ENCODE data around the gene PRMT3.
"Not testable (repeated sequence)": the region's sequence is repeated elsewhere in the genome, so short reads cannot be mapped to it uniquely, and the experiment has no call there.

Gene PRMT3

GRCh38 chr11:20374741-20375300, 12.7 kb upstream of the PRMT3 start:
- DNase-seq: no peak

- no peak for DNase-seq
Observed at GRCh38 chr11:20376162-20376730, 11.3 kb upstream of the PRMT3 start.

- DNase-seq: not testable (repeated sequence)
Observed at GRCh38 chr11:20385996-20386395, 1.5 kb upstream of the PRMT3 start.

GRCh38 chr11:20388096-20389055, 860 bp downstream of the PRMT3 start:
- peak; percentile 65 for DNase-seq

GRCh38 chr11:20397281-20397680, 9.8 kb downstream of the PRMT3 start:
- peak; percentile 72 for DNase-seq

GRCh38 chr11:20399498-20399897, 12.0 kb downstream of the PRMT3 start:
- no peak for DNase-seq

- no peak for DNase-seq
Observed at GRCh38 chr11:20403059-20403458, 15.5 kb downstream of the PRMT3 start.

- no peak for DNase-seq
Observed at GRCh38 chr11:20406484-20406883, 19.0 kb downstream of the PRMT3 start.

- DNase-seq: no peak
Observed at GRCh38 chr11:20407344-20407743, 19.8 kb downstream of the PRMT3 start.

- DNase-seq: no peak
Observed at GRCh38 chr11:20415432-20415831, 27.9 kb downstream of the PRMT3 start.

- DNase-seq: no peak
Observed at GRCh38 chr11:20417771-20418170, 30.3 kb downstream of the PRMT3 start.

GRCh38 chr11:20421946-20422345, 34.4 kb downstream of the PRMT3 start:
- no peak for DNase-seq

GRCh38 chr11:20429216-20429615, 41.7 kb downstream of the PRMT3 start:
- DNase-seq: no peak

- DNase-seq: no peak
Observed at GRCh38 chr11:20438637-20439036, 51.1 kb downstream of the PRMT3 start.

- DNase-seq: peak; percentile 52
Observed at GRCh38 chr11:20443596-20443995, 56.1 kb downstream of the PRMT3 start.

GRCh38 chr11:20444535-20444934, 57.0 kb downstream of the PRMT3 start:
- DNase-seq: peak; percentile 78

GRCh38 chr11:20448834-20449233, 61.3 kb downstream of the PRMT3 start:
- DNase-seq: no peak

- DNase-seq: no peak
Observed at GRCh38 chr11:20450829-20451228, 63.3 kb downstream of the PRMT3 start.

GRCh38 chr11:20451568-20451967, 64.1 kb downstream of the PRMT3 start:
- DNase-seq: no peak

GRCh38 chr11:20452585-20452984, 65.1 kb downstream of the PRMT3 start:
- peak; percentile 68 for DNase-seq

GRCh38 chr11:20453657-20454316, 66.3 kb downstream of the PRMT3 start:
- DNase-seq: no peak

- DNase-seq: no peak
Observed at GRCh38 chr11:20457001-20457799, 69.7 kb downstream of the PRMT3 start.

Data from NCI-H1105 treated with DMSO at 0.1 percent for 48 hours (cell line).